ENCODE measurements around the gene TJP3. TPM values are rescaled to one million over a fixed set of nuclear protein-coding genes. Genes with fewer than 3 reads are reported as not detected.

The TJP3 gene
- polyA plus RNA-seq, 1 donor from 2014 or later, result 0.15 TPM

- no peaks in the 10 kb centered on the region for H4K20me1 ChIP-seq (ENCODE audit: insufficient read depth)
- H3K4me3 ChIP-seq (ENCODE audit: low read length), result no peak overlapping the region
- H2AFZ ChIP-seq (ENCODE audit: low read depth, low read length), result no peak overlapping the region
- H3K9me2 ChIP-seq (ENCODE audit: insufficient read depth, low read length), result no peaks in the 10 kb centered on the region
- H3K4me2 ChIP-seq (ENCODE audit: low read length), result no peak overlapping the region
- no peak overlapping the region for H3K9ac ChIP-seq (ENCODE audit: low read length)
- H3K79me2 ChIP-seq (replicated peaks; ENCODE audit: insufficient read depth, low read length), result no peaks in the 10 kb centered on the region
- H3K9me3 ChIP-seq (ENCODE audit: low read length), result no peaks in the 10 kb centered on the region
- TF ChIP-seq POLR2AphosphoS5 (IDR thresholded peaks at IDR 0.05), result no peak
- no peak for TF ChIP-seq MXI1 (conservative IDR thresholded peaks at IDR 0.05; ENCODE audit: poor library complexity, severe bottlenecking)
- no peak for TF ChIP-seq TAF1 (IDR thresholded peaks at IDR 0.05; ENCODE audit: low read depth)
- TF ChIP-seq EP300 (conservative IDR thresholded peaks at IDR 0.05; ENCODE audit: poor library complexity, severe bottlenecking), result no peak
- no peak for TF ChIP-seq RAD21 (conservative IDR thresholded peaks at IDR 0.05)
- TF ChIP-seq, protein P1, sequence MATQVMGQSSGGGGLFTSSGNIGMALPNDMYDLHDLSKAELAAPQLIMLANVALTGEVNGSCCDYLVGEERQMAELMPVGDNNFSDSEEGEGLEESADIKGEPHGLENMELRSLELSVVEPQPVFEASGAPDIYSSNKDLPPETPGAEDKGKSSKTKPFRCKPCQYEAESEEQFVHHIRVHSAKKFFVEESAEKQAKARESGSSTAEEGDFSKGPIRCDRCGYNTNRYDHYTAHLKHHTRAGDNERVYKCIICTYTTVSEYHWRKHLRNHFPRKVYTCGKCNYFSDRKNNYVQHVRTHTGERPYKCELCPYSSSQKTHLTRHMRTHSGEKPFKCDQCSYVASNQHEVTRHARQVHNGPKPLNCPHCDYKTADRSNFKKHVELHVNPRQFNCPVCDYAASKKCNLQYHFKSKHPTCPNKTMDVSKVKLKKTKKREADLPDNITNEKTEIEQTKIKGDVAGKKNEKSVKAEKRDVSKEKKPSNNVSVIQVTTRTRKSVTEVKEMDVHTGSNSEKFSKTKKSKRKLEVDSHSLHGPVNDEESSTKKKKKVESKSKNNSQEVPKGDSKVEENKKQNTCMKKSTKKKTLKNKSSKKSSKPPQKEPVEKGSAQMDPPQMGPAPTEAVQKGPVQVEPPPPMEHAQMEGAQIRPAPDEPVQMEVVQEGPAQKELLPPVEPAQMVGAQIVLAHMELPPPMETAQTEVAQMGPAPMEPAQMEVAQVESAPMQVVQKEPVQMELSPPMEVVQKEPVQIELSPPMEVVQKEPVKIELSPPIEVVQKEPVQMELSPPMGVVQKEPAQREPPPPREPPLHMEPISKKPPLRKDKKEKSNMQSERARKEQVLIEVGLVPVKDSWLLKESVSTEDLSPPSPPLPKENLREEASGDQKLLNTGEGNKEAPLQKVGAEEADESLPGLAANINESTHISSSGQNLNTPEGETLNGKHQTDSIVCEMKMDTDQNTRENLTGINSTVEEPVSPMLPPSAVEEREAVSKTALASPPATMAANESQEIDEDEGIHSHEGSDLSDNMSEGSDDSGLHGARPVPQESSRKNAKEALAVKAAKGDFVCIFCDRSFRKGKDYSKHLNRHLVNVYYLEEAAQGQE (IDR thresholded peaks at IDR 0.05; ENCODE audit: borderline replicate concordance), result no peak
- TF ChIP-seq, protein P2, sequence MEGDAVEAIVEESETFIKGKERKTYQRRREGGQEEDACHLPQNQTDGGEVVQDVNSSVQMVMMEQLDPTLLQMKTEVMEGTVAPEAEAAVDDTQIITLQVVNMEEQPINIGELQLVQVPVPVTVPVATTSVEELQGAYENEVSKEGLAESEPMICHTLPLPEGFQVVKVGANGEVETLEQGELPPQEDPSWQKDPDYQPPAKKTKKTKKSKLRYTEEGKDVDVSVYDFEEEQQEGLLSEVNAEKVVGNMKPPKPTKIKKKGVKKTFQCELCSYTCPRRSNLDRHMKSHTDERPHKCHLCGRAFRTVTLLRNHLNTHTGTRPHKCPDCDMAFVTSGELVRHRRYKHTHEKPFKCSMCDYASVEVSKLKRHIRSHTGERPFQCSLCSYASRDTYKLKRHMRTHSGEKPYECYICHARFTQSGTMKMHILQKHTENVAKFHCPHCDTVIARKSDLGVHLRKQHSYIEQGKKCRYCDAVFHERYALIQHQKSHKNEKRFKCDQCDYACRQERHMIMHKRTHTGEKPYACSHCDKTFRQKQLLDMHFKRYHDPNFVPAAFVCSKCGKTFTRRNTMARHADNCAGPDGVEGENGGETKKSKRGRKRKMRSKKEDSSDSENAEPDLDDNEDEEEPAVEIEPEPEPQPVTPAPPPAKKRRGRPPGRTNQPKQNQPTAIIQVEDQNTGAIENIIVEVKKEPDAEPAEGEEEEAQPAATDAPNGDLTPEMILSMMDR (IDR thresholded peaks at IDR 0.05; ENCODE audit: poor library complexity, severe bottlenecking), result no peak
- TF ChIP-seq EZH2 (IDR thresholded peaks at IDR 0.05; ENCODE audit: borderline replicate concordance, insufficient read depth, low read length, poor library complexity, severe bottlenecking), result no peak
- TF ChIP-seq SMC3 (conservative IDR thresholded peaks at IDR 0.05; ENCODE audit: poor library complexity), result no peak
- H3K36me3 ChIP-seq (ENCODE audit: insufficient read depth, low read length), result no peaks in the 10 kb centered on the region
- H3K27ac ChIP-seq (ENCODE audit: low read length), result no peak overlapping the region
- no peaks in the 10 kb centered on the region for H3F3A ChIP-seq (ENCODE audit: insufficient read depth, low read length, poor library complexity, severe bottlenecking)
- H3K27me3 ChIP-seq (ENCODE audit: insufficient read depth, low read depth, low read length), result no peaks in the 10 kb centered on the region
These were observed 25.3 kb upstream of the TJP3 start for GRCh38 chr19:3682741-3683404.

DNA sequence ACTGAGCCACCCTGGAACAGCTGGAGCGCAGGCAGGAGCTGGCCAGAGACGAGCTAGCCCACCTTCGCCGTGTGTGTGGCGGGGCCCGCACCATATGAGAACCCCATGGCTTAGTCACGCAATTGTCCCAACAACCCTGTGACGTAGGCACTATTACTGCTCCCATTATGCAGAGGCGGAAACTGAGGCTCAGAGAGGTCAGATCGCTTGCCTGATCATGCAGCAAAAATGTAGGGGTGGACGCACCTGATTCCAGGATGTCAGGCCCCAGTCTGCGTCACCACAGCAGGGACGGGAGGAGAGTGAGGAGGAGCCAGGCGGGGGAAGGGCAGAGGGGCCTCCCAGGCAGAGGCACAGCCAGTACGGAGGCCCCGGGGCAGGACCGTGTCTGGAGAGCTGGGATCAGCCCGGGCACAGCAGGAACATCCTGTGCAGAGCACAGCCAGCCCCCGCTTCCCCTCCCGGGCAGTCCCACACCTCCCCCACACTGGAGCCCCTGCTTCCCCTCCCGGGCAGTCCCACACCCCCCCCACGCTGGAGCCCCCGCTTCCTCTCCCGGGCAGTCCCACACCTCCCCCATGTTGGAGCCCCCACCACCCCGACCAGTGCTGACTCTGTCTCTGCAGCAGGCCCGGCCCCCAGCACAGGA lies 24.7 kb upstream of the TJP3 start:
- Histone ChIP-seq H3F3A (ENCODE audit: insufficient read depth, low read length, poor library complexity, severe bottlenecking) (no peaks in the 10 kb centered on the region), H3K9me2 (ENCODE audit: insufficient read depth, low read length) (no peaks in the 10 kb centered on the region), H3K36me3 (ENCODE audit: insufficient read depth, low read length) (no peaks in the 10 kb centered on the region), H3K27ac (ENCODE audit: low read length) (no peak overlapping the region), H3K4me3 (ENCODE audit: low read length) (no peak overlapping the region), H3K4me2 (ENCODE audit: low read length) (no peak overlapping the region), H3K9ac (ENCODE audit: low read length) (no peak overlapping the region), H3K79me2 (replicated peaks; ENCODE audit: insufficient read depth, low read length) (no peaks in the 10 kb centered on the region), H2AFZ (ENCODE audit: low read depth, low read length) (no peak overlapping the region), H3K9me3 (ENCODE audit: low read length) (no peaks in the 10 kb centered on the region), H3K27me3 (ENCODE audit: insufficient read depth, low read depth, low read length) (no peaks in the 10 kb centered on the region), H4K20me1 (ENCODE audit: insufficient read depth) (no peaks in the 10 kb centered on the region)
- TF ChIP-seq SMC3 (conservative IDR thresholded peaks at IDR 0.05; ENCODE audit: poor library complexity) (no peak), EZH2 (IDR thresholded peaks at IDR 0.05; ENCODE audit: borderline replicate concordance, insufficient read depth, low read length, poor library complexity, severe bottlenecking) (no peak), EP300 (conservative IDR thresholded peaks at IDR 0.05; ENCODE audit: poor library complexity, severe bottlenecking) (no peak), RAD21 (conservative IDR thresholded peaks at IDR 0.05) (no peak), MXI1 (conservative IDR thresholded peaks at IDR 0.05; ENCODE audit: poor library complexity, severe bottlenecking) (no peak), TAF1 (IDR thresholded peaks at IDR 0.05; ENCODE audit: low read depth) (no peak), POLR2AphosphoS5 (IDR thresholded peaks at IDR 0.05) (no peak)
- TF ChIP-seq, protein P2 (IDR thresholded peaks at IDR 0.05; ENCODE audit: poor library complexity, severe bottlenecking), result no peak
- TF ChIP-seq, protein P1 (IDR thresholded peaks at IDR 0.05; ENCODE audit: borderline replicate concordance), result no peak

Data from neural cell (in vitro differentiated cells).